Muscle of leg (tissue), 11 donors: ENCODE data around the gene HYDIN. TPM values are rescaled to one million over a fixed set of nuclear protein-coding genes. Genes with fewer than 3 reads are reported as not detected.

ENCODE experiments used
- DNase-seq: peaks from one replicate; pipeline ENCODE4 v3.0.0; 2013
- H3K27ac ChIP-seq: one replicate; pipeline ENCODE4 v1.5.1; 2013; ENCODE audit warnings: mild to moderate bottlenecking, low read length, control low read depth
- H3K27me3 ChIP-seq: one replicate; pipeline ENCODE4 v1.6.1; 2013; ENCODE audit warnings: low read length; ENCODE audit not compliant: control insufficient read depth, insufficient read depth
- H3K36me3 ChIP-seq: one replicate; pipeline ENCODE4 v1.6.1; 2013; ENCODE audit warnings: low read length; ENCODE audit not compliant: control insufficient read depth, insufficient read depth
- H3K4me1 ChIP-seq: one replicate; pipeline ENCODE4 v1.6.1; 2013; ENCODE audit warnings: low read length; ENCODE audit not compliant: control insufficient read depth, insufficient read depth
- H3K4me3 ChIP-seq: one replicate; pipeline ENCODE4 v1.5.1; 2013; ENCODE audit warnings: low read length, control low read depth
- H3K9me3 ChIP-seq: replicated peaks from 2 replicates; pipeline ENCODE4 v1.6.1; 2013; ENCODE audit warnings: low read depth, low read length; ENCODE audit not compliant: control insufficient read depth
- WGBS: methylation state at CpG from one replicate; pipeline ENCODE4 v1.1.5; 2013; ENCODE audit warnings: missing lambda C conversion rate; ENCODE audit not compliant: insufficient coverage; 5-methylcytosine and 5-hydroxymethylcytosine counted together
- polyA plus RNA-seq, 8 donors: library from polyadenylated mRNA; unstranded; fragments of 120-200 nt; gene quantifications; one replicate each; pipeline versions ENCODE4 v1.2.1 to v1.2.3, GENCODE V29; 2013; ENCODE audit warnings: inconsistent platforms in 1 of 8, low replicate concordance in 1 of 8; ENCODE audit not compliant: insufficient read length in 8 of 8, insufficient read depth in 1 of 8
- total RNA-seq: library from RNA; stranded (reverse); fragments of 120-200 nt; gene quantifications from one replicate; pipeline ENCODE4 v1.2.4, GENCODE V29; 2013

HYDIN gene
- total and polyA plus RNA-seq, 9 donors = 0.57 to 3.2 (median 1.5) TPM

DNA sequence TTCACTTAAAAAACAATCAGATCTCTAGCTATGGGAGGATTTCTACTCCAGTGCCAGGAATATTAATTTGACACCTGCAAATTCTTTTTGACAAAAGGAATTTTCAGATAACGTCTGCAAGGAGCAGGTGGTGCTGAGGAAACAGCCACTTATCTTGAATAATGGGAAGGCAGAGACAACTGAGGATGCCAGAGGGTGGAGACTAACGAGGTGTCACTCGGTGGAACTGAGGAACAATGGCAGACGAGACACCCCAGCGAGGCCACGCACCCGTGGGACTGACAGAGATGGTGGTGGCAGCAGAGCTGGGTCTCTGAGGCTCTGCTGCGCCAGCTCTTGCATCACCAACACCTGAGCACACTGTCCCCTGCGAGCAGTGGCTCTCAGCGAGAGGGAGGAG lies 471.7 kb downstream of the HYDIN start:
- H3K27me3 ChIP-seq = no peaks in the 10 kb centered on the region
- WGBS = 89% methylated on average over 6 of the region's 10 CpGs
- H3K27ac ChIP-seq = no peak overlapping the region
- H3K4me3 ChIP-seq = no peak overlapping the region
- peaks cover 16% of the 10 kb centered on the region for H3K4me1 ChIP-seq
- peaks cover 51% of the 10 kb centered on the region for H3K36me3 ChIP-seq
- no peaks in the 10 kb centered on the region for H3K9me3 ChIP-seq
- DNase-seq = no peak

Other genes with a start within 250 kb of the HYDIN start
- gene CMTR2, start 58.7 kb upstream of the HYDIN start, total RNA-seq = 22.5 TPM
- gene CMTR2, start 58.7 kb upstream of the HYDIN start, polyA plus RNA-seq = 10 to 100 TPM; 17.2 to 28.9 (median 20.0) TPM
- 0.18 TPM for gene CALB2, start 128.0 kb upstream of the HYDIN start, total RNA-seq
- 1 to 10 TPM in 1 of 8 donors, under 1 TPM in 7; 0.16 to 1.3 (median 0.59) TPM for gene CALB2, start 128.0 kb upstream of the HYDIN start, polyA plus RNA-seq
- gene TLE7, start 211.3 kb upstream of the HYDIN start, total RNA-seq = not detected
- not detected for gene TLE7, start 211.3 kb upstream of the HYDIN start, polyA plus RNA-seq
- gene ZNF23, start 231.5 kb upstream of the HYDIN start, total RNA-seq = 10.9 TPM
- 10 to 100 TPM in 6 of 8 donors, 1 to 10 TPM in 2; 8.8 to 11.2 (median 10.4) TPM for gene ZNF23, start 231.5 kb upstream of the HYDIN start, polyA plus RNA-seq